Suprapubic skin (tissue), 4 donors: ENCODE data around the gene SLC22A3.

Experiments used
- EP300 ChIP-seq: sonication (generic); formaldehyde crosslinking; IDR thresholded peaks from one replicate; pipeline ENCODE4 v1.6.1; 2017; ENCODE audit warnings: antibody characterized with exemption
- POLR2A ChIP-seq, 2 donors: fragments of 450-650 bp; IDR thresholded peaks; one replicate each; pipeline ENCODE4 v1.6.1; 2017; ENCODE audit warnings: antibody characterized with exemption in 2 of 2, mild to moderate bottlenecking in 2 of 2, moderate library complexity in 2 of 2
- POLR2AphosphoS5 ChIP-seq, 3 donors: sonication (generic); formaldehyde crosslinking; IDR thresholded peaks; one replicate each; pipeline ENCODE4 v1.6.1; 2017; ENCODE audit warnings: antibody characterized with exemption in 3 of 3
- TF ChIP-seq, protein P1 (sequence below), 2 donors: fragments of 200-600 bp in 1 of 2; fragments of 450-650 bp in 1 of 2; sonication (generic) in 1 of 2; IDR thresholded peaks; one replicate each; pipeline ENCODE4 v1.5.1; 2016 to 2019; ENCODE audit warnings: antibody characterized with exemption in 2 of 2, mild to moderate bottlenecking in 1 of 2, moderate library complexity in 1 of 2

DNA sequence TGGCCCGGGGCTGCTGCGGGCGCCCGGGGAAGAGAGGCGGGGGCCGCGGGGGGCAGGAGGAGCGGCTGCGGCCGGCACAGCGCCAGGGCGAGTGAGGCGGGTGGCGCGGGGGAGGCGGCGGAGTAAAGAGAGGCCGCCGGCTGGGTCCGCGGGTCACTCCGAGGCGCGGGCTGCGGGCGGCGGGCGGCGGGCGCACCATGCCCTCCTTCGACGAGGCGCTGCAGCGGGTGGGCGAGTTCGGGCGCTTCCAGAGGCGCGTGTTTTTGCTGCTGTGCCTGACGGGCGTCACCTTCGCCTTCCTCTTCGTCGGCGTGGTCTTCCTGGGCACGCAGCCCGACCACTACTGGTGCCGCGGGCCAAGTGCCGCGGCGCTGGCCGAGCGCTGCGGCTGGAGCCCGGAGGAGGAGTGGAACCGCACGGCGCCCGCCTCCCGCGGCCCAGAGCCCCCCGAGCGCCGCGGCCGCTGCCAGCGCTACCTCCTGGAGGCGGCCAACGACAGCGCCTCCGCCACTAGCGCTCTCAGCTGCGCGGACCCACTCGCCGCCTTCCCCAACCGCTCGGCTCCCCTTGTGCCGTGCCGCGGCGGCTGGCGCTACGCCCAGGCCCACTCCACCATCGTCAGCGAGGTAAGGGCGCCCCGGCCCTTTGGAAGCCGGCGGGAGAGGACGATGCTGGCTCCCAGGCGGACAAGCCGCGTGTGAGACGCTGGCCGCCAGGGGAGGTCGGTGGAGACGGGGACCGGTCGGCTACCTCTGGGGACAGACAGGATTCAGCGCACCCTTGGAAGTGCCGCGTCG lies at the start of gene SLC22A3:
- TF ChIP-seq, protein P1, sequence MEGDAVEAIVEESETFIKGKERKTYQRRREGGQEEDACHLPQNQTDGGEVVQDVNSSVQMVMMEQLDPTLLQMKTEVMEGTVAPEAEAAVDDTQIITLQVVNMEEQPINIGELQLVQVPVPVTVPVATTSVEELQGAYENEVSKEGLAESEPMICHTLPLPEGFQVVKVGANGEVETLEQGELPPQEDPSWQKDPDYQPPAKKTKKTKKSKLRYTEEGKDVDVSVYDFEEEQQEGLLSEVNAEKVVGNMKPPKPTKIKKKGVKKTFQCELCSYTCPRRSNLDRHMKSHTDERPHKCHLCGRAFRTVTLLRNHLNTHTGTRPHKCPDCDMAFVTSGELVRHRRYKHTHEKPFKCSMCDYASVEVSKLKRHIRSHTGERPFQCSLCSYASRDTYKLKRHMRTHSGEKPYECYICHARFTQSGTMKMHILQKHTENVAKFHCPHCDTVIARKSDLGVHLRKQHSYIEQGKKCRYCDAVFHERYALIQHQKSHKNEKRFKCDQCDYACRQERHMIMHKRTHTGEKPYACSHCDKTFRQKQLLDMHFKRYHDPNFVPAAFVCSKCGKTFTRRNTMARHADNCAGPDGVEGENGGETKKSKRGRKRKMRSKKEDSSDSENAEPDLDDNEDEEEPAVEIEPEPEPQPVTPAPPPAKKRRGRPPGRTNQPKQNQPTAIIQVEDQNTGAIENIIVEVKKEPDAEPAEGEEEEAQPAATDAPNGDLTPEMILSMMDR (IDR thresholded peaks at IDR 0.05), result no peak
- TF ChIP-seq POLR2A (IDR thresholded peaks at IDR 0.05) (no peak), POLR2AphosphoS5 (IDR thresholded peaks at IDR 0.05) (no peak), EP300 (no peak)
